ENCODE measurements around the gene POC1A.
A peak's percentile ranks its signal among the peaks of the same experiment; 100 is the strongest.
"Not testable (repeated sequence)": the region's sequence is repeated elsewhere in the genome, so short reads cannot be mapped to it uniquely, and the experiment has no call there.

The POC1A gene

DNA sequence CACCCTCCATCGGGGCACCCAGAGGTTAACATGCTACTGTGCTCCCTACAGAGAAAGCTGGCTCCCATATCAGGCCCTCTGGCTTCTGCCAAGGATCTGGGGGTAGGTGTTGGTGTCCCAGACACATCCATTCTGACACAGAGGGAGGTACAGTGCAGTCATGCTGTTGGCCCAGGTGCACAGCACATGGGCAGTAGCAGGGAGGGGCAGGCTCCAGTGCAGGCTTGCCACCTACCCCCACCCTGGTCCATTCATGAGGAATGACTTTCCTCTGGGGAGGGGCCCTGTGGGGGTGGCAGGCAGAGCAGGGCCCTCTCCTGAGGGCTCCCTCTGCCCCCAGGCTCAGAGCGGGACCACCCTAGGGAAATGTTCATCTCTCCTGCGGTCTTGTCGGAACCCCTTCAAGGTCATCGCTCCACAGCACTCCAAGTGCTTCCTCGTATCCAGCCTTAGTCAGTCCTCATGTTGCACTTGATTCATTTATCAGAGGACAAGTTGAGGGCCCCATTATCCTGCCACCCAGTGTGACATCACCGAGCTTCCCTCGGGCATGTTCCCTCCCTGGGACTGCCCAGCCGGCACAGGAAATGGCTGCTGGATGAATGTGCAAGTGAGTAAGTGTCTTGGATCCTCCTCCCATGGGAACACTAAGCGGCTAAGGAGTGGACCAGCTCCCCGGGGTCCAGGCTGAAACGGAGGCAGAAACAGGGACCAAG, 107.9 kb downstream of the POC1A start:
- Histone ChIP-seq H3K4me3 (peak overlapping the region; percentile 17 to 31), H3K27ac (peak overlapping the region; percentile 90 to 97), H3K9me3 (no peaks in the 10 kb centered on the region), H3K4me1 (peaks cover 9 to 78% (median 53%) of the 10 kb centered on the region in 4 donors), H3K27me3 (no peaks in the 10 kb centered on the region), H3K36me3 (peaks cover 24 to 33% (median 28%) of the 10 kb centered on the region in 3 donors)
- DNase-seq = peak; percentile 80 to 94
- intact Hi-C loops (cut with DNase I; ENCODE audit: low total_unique reads) = no loop called here
- TF ChIP-seq CTCF (IDR thresholded peaks at IDR 0.05) = no peak

- TF ChIP-seq CTCF (IDR thresholded peaks at IDR 0.05) = no peak
- Histone ChIP-seq H3K36me3 (peaks cover 11 to 20% (median 15%) of the 10 kb centered on the region in 3 donors), H3K9me3 (no peaks in the 10 kb centered on the region), H3K4me3 (no peak overlapping the region), H3K27ac (peak overlapping the region; percentile 90 to 97), H3K27me3 (no peaks in the 10 kb centered on the region), H3K4me1 (peaks cover 9 to 72% (median 50%) of the 10 kb centered on the region in 4 donors)
- no peak for DNase-seq
- intact Hi-C loops (cut with DNase I; ENCODE audit: low total_unique reads) = no loop called here
Observed at GRCh38 chr3:52044869-52045619, 109.2 kb downstream of the POC1A start.

GRCh38 chr3:52043750-52044149, 110.5 kb downstream of the POC1A start:
- H3K4me3 ChIP-seq = no peak overlapping the region
- TF ChIP-seq CTCF (IDR thresholded peaks at IDR 0.05) = no peak
- peaks cover 0 to 8% (median 2%) of the 10 kb centered on the region in 3 donors for H3K36me3 ChIP-seq
- no peaks in the 10 kb centered on the region for H3K27me3 ChIP-seq
- intact Hi-C loops (cut with DNase I; ENCODE audit: low total_unique reads) = no loop called here
- DNase-seq = no peak
- H3K4me1 ChIP-seq = peaks cover 9 to 62% (median 43%) of the 10 kb centered on the region in 4 donors
- no peaks in the 10 kb centered on the region for H3K9me3 ChIP-seq
- H3K27ac ChIP-seq = peak overlapping the region; percentile 90 to 97

- H3K36me3 ChIP-seq; DNase-seq; H3K27me3 ChIP-seq; H3K4me3 ChIP-seq; H3K9me3 ChIP-seq; intact Hi-C loops (cut with DNase I; ENCODE audit: low total_unique reads): not testable (repeated sequence)
- H3K4me1 ChIP-seq = peaks cover 9 to 55% (median 37%) of the 10 kb centered on the region in 4 donors
- H3K27ac ChIP-seq = peak overlapping the region in 1 of 2 donors; percentile 97
Observed at GRCh38 chr3:52043039-52043438, 111.2 kb downstream of the POC1A start.

DNA sequence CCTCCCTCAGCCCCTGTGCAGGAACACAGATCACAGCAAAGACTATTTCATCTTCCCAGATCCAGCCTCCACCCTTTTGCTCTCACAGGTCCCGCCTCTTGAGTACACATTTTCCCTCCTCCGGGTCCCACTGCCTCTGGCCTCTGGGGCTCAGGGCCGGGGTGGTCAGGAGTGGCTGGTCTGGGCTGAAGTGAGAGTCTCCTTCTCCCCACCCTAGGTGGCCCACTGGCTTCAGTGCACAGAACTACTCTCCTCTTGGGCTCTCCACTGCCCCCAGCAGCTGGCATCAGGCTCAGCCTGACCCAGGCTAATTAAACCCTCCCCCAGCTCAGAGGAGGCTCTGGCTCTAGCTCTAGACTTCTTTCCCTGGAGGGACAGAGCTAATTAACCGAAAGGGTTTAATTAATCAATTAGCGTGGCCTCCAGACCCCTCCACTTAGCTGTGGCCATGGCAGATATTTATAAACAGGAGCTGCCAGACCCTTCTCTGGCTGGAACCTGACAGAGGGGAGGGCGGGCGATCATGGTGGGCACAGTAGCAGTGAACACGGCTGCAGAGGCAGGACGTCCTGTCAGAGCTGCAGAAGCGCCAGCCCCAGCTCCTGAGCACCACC, 113.0 kb downstream of the POC1A start:
- peak in 1 of 2 experiments; percentile 26 for TF ChIP-seq CTCF (IDR thresholded peaks at IDR 0.05)
- Histone ChIP-seq H3K4me3 (no peak overlapping the region), H3K4me1 (peaks cover 0 to 36% (median 19%) of the 10 kb centered on the region in 4 donors), H3K27ac (peak overlapping the region in 1 of 2 donors; percentile 5), H3K36me3 (no peaks in the 10 kb centered on the region), H3K9me3 (no peaks in the 10 kb centered on the region), H3K27me3 (no peaks in the 10 kb centered on the region)
- no peak for DNase-seq
- intact Hi-C loops (cut with DNase I; ENCODE audit: low total_unique reads) = no loop called here

Data from tibial artery (tissue), 4 donors.